Middle frontal gyrus (tissue), 1 donor: ENCODE measurements around the gene ACSF3.

Experiments used
- DNase-seq: peaks from one replicate; pipeline ENCODE4 v3.0.0-alpha.2; 2015; ENCODE audit warnings: low spot score; ENCODE audit errors: extremely low spot score

ACSF3 gene

DNA sequence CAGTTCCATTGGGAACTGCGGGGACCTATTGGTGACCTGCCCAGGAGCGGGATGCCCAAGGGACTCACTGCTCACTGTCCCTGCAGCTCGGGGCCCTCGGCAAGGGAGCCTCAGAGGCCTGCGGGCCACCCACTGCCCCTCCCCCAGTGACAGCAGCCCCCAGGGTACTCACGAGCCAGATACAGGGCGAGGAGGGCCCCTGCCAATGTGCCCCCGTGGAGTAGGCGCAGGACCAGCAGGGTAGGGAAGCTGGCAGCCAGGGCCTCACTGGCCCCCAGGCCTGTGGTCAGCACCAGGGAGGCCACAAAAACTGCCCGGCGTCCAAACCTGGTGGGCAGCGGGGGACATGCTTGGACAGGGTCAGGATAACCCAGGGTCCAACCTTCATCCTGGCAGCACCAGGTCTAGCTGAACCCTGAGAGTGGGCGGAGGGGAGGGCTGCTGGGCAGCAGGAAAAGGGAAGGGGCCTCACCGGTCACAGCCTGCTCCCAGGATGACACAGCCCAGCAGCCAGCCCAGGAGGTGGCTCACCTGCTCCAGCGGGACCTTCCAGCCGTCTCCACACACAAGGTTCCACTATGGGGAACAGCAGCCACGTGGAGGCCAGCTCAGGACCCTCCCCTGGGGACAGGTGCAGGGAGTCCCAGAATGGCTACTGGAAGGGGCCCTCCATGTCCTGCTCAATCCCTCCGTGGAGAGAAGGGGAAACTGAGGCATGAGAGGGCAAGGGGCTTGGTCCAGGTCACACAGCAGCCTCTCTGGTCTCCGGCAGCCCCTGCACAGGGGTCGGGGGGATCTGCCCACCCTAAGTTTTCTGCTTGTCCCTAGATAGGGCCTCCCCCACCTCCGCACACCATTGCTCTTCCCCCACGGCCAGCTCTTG, 105.8 kb downstream of the ACSF3 start:
- no peak for DNase-seq

DNA sequence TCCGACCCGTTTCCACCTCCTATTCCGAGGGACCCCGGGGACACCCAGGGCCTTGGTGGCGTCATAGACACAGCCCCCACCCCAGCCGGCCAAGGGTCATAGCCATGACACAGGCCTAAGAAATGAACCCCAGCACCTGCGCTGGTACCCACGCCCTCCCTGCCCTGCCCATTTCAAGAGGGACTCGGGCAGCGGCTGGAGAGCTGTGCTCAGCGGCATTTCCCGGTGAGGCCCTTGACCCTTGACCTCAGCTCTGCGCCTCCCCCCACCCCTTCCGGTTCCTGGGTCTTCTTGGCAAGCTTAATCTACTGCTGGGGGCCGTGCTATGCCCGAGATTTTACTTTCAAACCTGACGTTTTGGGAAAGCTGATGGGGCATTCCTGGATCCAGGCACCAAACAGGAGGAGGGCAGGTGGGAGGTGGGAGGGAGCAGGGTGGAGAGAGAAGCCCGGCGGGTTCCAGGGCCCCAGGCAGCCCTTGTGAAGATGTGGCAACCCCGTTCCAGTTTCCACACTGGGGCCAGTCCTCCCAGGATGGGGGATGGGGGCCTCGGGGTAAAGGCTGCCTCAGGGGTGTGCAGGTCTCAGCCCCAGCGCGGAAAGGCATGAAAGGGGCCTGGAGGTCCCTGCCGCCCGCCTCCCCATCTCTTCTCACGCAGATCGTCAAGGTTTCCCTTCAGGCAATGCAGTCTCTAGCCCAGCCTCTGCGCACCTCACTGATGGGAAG, 106.6 kb downstream of the ACSF3 start, which contains the start of gene SLC22A31:
TSS of gene SLC22A31 (minus strand) at position 414 of the 726 bp plus-strand sequence. CDS start at position 378, 36 bp downstream.
- DNase-seq = no peak

DNA sequence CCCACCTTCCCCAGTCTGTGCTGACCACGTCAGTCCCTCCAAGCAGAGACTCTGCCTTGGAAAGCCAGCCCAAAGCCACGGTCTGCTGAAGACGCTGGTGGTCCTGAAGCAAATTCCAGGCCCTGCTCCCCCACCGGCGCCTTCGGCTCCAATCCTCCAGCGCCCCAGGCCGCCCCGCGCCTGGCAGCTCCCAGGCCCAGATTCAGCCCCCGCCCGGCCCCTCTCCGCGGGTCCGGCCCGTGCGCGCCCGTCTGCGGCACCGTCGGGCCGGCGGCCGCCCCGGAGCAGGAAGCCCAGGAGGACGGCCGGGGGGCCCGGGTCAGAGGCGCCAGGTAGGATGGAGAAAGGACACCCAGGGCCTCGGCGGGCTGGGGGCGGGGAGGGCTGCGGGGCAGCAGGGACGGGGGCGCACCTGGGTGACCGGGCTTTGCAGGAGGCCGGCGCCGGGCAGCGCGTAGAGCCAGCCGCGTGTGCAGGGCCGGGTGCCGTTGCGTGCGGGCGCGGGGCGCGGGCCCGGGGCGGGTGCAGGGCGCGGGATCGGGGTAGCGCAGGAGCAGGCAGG, 107.3 kb downstream of the ACSF3 start:
- DNase-seq = no peak

DNA sequence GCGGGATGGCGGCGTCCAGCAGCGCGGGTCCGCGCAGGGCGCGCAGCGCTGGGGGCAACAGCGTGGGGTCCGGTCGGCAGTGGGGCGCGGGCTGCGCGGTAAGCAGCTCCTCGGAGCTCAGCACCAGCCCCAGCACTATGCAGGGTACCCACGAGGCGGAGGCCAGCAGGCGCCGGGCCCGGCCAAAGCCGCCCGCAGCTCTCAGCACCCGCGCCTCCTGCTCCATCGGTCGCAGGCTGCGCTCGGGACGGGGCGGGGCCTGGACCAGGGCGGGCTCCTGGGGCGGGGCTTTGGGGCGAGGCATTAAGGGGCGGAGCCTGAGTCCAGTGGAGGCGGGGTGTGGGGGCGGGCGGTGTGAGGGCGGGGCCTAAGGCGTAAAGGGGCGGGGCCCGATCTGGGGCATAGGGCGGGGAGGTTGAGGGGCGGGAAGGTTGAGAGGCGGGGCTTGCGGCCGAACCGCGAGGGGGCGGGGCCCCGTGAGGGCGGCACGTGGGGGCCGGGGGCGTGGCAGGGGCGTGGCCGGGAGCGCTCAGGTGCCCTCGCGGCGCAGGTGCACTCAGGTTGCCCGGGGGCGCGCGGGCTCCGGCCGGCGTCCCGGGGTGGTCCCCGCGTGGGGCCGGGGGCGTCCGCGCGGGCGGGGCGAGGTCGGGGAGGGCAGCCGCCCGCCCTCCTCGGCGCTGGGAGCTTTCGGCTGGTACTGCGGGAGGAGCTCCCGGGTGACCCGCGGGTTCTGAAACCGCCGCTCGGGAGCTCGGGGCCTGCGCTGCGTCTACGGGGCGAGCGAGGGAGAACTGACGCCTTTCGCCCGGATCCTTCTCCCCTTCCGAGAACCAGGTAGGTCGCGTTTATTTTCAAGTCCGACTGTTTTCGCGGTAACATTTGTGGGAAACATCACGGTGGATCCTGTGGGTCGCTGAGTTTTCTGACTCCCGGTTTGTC, 108.1 kb downstream of the ACSF3 start:
- DNase-seq = no peak

DNA sequence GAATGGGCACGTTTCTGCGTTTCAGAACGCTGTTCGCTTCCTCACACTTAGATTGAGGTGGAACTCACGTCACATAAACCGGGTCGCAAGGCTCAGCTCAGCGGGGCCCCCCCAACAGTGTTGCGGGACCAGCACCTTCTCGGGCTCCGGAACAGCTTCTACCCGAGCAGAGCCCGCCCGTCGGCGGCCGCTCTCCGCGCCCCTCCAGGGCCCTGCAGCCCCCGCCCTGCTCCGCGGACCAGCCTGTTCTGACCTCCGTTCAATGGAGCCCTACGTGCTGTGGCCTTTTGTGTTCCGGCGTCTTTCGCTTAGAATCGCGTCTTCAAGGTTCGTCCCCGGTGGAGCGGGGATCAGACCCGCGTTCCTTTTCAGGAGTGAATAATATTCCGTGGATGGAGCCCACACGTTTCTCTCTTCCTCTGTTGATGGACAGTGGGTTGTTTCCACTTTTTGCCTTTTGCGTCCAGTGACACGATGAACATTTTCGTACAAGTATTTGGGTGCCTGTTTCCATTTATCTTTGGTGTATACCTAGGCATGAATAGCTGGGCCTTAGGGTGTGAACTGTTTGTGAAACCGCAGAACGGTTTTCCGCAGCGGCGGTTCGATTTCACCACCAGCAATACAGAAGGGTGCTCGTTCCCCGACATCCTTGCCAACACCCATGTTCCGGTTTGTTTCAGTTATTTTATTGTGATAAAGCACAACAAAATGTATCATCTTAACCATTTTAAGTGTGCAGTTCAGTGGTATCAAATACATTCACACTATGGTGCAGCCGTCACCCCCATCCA, 109.0 kb downstream of the ACSF3 start:
- no peak for DNase-seq
